HG03565 (cell line): ENCODE results near the gene GNAQ.
"Not testable (repeated sequence)": the region's sequence is repeated elsewhere in the genome, so short reads cannot be mapped to it uniquely, and the experiment has no call there.

Experiments used
- ATAC-seq: cut with Tn5 transposase; IDR thresholded peaks from one replicate; pipeline ENCODE4 v1.9.1; 2021; ENCODE audit warnings: mild to moderate bottlenecking, moderate library complexity; ENCODE audit not compliant: unreplicated experiment

Gene GNAQ

GRCh38 chr9:78031444-78031892 is at the start of gene GNAQ:
GNAQ (minus strand) TSS chr9:78031811; CDS start chr9:78031235, 576 bp downstream.
- no peak for ATAC-seq

GRCh38 chr9:78074385-78075291 is 43.0 kb upstream of the GNAQ start:
- ATAC-seq: no peak

- no peak for ATAC-seq
Observed at GRCh38 chr9:78073722-78074121, 42.1 kb upstream of the GNAQ start.

- no peak for ATAC-seq
Observed at GRCh38 chr9:78072586-78073199, 41.1 kb upstream of the GNAQ start.

- no peak for ATAC-seq
Observed at GRCh38 chr9:78070521-78070920, 38.9 kb upstream of the GNAQ start.

- ATAC-seq: no peak
Observed at GRCh38 chr9:78064075-78064474, 32.5 kb upstream of the GNAQ start.

GRCh38 chr9:78062710-78063109 is 31.1 kb upstream of the GNAQ start:
- no peak for ATAC-seq

- ATAC-seq: not testable (repeated sequence)
Observed at GRCh38 chr9:78054218-78054617, 22.6 kb upstream of the GNAQ start.

GRCh38 chr9:78053627-78054026 is 22.0 kb upstream of the GNAQ start:
- ATAC-seq: no peak

- ATAC-seq: no peak
Observed at GRCh38 chr9:78050421-78050820, 18.8 kb upstream of the GNAQ start.

- no peak for ATAC-seq
Observed at GRCh38 chr9:78049484-78049883, 17.9 kb upstream of the GNAQ start.

- ATAC-seq: no peak
Observed at GRCh38 chr9:78047106-78047505, 15.5 kb upstream of the GNAQ start.

GRCh38 chr9:78046112-78046511 is 14.5 kb upstream of the GNAQ start:
- no peak for ATAC-seq

GRCh38 chr9:78044886-78045285 is 13.3 kb upstream of the GNAQ start:
- ATAC-seq: no peak

GRCh38 chr9:78044189-78044588 is 12.6 kb upstream of the GNAQ start:
- no peak for ATAC-seq

GRCh38 chr9:78041971-78042370 is 10.4 kb upstream of the GNAQ start:
- ATAC-seq: no peak

- no peak for ATAC-seq
Observed at GRCh38 chr9:78040726-78041125, 9.1 kb upstream of the GNAQ start.

GRCh38 chr9:78038620-78039300 is 7.1 kb upstream of the GNAQ start:
- no peak for ATAC-seq

- ATAC-seq: no peak
Observed at GRCh38 chr9:78035383-78035993, 3.9 kb upstream of the GNAQ start.

GRCh38 chr9:78033870-78034269 is 2.3 kb upstream of the GNAQ start:
- ATAC-seq: no peak
